Type B pancreatic cell (in vitro differentiated cells): ENCODE measurements around the gene KCNIP3. TPM values are rescaled to one million over a fixed set of nuclear protein-coding genes. Genes with fewer than 3 reads are reported as not detected.

Experiments used
- DNase-seq: peaks from one replicate; pipeline ENCODE4 v3.0.0; 2021; ENCODE audit warnings: mixed read lengths; ENCODE audit not compliant: unreplicated experiment; ENCODE audit errors: extremely low spot score
- H3K27ac Mint-ChIP-seq: 2 replicates; pipeline ENCODE4 v1.8.0; 2021; ENCODE audit warnings: mild to moderate bottlenecking, mixed read lengths
- H3K27me3 Mint-ChIP-seq: 2 replicates; pipeline ENCODE4 v1.8.0; 2021; ENCODE audit warnings: mixed read lengths
- H3K36me3 Mint-ChIP-seq: 2 replicates; pipeline ENCODE4 v1.8.0; 2021; ENCODE audit warnings: mixed read lengths
- H3K4me1 Mint-ChIP-seq: one replicate; pipeline ENCODE4 v1.8.0; 2021; ENCODE audit warnings: mixed read lengths; ENCODE audit not compliant: unreplicated experiment
- H3K4me3 Mint-ChIP-seq: 2 replicates; pipeline ENCODE4 v1.8.0; 2021; ENCODE audit warnings: mild to moderate bottlenecking, mixed read lengths
- H3K9me3 Mint-ChIP-seq: 2 replicates; pipeline ENCODE4 v1.8.0; 2021; ENCODE audit warnings: mixed read lengths
- total RNA-seq: library from RNA; stranded (reverse); gene quantifications from 2 replicates; pipeline ENCODE4 v1.2.1, GENCODE V29; 2021; ENCODE audit warnings: low replicate concordance
- TF ChIP-seq, protein P1 (sequence below): fragments of 200-600 bp; sonication (generic); conservative IDR thresholded peaks from 2 replicates; pipeline ENCODE4 v1.5.0; 2021; ENCODE audit warnings: antibody characterized with exemption, mild to moderate bottlenecking

Gene KCNIP3
- total RNA-seq, 1 donor from 2014 or later, result 5.3 TPM

DNA sequence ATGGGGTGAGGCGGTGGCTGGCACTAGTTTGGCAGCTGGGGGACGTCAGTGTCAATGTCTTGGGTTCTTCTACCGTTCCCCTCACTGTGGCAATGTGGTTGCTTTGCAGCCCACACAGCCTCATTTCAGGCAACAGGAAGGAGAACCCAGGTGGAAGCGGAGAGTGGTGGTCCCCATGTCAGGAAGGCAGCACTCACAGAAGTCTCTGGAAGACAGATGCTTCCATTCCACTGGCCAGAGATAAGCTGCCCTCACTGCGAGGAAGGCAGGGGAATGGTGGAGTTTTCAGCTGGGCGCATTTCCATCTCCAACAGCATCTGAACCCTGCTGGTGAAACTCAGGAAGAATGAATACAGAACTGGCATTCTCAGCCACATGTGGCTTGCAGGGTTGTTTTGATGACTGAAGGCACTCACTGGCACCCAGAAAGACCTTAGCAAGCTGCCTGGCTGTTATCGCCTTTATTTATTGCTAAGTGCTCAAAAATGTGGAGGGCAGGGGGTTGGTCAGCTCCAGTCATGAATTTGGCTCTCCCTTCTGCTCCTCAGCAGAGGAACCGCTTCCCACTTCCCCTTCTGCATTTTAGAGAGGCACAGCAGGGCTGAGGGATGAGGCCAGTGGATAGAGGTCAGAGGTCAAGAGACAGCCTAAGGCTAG, 19.4 kb downstream of the KCNIP3 start:
- Mint-ChIP-seq H3K4me3 (peak overlapping the region; percentile 47), H3K27ac (no peak overlapping the region), H3K4me1 (peaks cover 23% of the 10 kb centered on the region), H3K9me3 (no peaks in the 10 kb centered on the region), H3K36me3 (no peaks in the 10 kb centered on the region), H3K27me3 (peaks cover 5% of the 10 kb centered on the region)
- DNase-seq, result no peak
- TF ChIP-seq, protein P1, sequence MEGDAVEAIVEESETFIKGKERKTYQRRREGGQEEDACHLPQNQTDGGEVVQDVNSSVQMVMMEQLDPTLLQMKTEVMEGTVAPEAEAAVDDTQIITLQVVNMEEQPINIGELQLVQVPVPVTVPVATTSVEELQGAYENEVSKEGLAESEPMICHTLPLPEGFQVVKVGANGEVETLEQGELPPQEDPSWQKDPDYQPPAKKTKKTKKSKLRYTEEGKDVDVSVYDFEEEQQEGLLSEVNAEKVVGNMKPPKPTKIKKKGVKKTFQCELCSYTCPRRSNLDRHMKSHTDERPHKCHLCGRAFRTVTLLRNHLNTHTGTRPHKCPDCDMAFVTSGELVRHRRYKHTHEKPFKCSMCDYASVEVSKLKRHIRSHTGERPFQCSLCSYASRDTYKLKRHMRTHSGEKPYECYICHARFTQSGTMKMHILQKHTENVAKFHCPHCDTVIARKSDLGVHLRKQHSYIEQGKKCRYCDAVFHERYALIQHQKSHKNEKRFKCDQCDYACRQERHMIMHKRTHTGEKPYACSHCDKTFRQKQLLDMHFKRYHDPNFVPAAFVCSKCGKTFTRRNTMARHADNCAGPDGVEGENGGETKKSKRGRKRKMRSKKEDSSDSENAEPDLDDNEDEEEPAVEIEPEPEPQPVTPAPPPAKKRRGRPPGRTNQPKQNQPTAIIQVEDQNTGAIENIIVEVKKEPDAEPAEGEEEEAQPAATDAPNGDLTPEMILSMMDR, result no peak

GRCh38 chr2:95317123-95317500, 20.0 kb downstream of the KCNIP3 start:
- TF ChIP-seq, protein P1, result no peak
- peaks cover 24% of the 10 kb centered on the region for H3K4me1 Mint-ChIP-seq
- no peak overlapping the region for H3K27ac Mint-ChIP-seq
- no peaks in the 10 kb centered on the region for H3K9me3 Mint-ChIP-seq
- H3K36me3 Mint-ChIP-seq, result no peaks in the 10 kb centered on the region
- no peak for DNase-seq
- peaks cover 5% of the 10 kb centered on the region for H3K27me3 Mint-ChIP-seq
- H3K4me3 Mint-ChIP-seq, result no peak overlapping the region

- no peak overlapping the region for H3K4me3 Mint-ChIP-seq
- H3K27me3 Mint-ChIP-seq, result peaks cover 5% of the 10 kb centered on the region
- no peak overlapping the region for H3K27ac Mint-ChIP-seq
- H3K9me3 Mint-ChIP-seq, result no peaks in the 10 kb centered on the region
- H3K36me3 Mint-ChIP-seq, result no peaks in the 10 kb centered on the region
- TF ChIP-seq, protein P1, result no peak
- peaks cover 24% of the 10 kb centered on the region for H3K4me1 Mint-ChIP-seq
- no peak for DNase-seq
Observed at GRCh38 chr2:95317665-95318425, 20.7 kb downstream of the KCNIP3 start.

- H3K27ac Mint-ChIP-seq, result no peak overlapping the region
- peaks cover 5% of the 10 kb centered on the region for H3K27me3 Mint-ChIP-seq
- H3K9me3 Mint-ChIP-seq, result no peaks in the 10 kb centered on the region
- no peak overlapping the region for H3K4me3 Mint-ChIP-seq
- H3K36me3 Mint-ChIP-seq, result no peaks in the 10 kb centered on the region
- peaks cover 24% of the 10 kb centered on the region for H3K4me1 Mint-ChIP-seq
- TF ChIP-seq, protein P1, result no peak
- no peak for DNase-seq
Observed at GRCh38 chr2:95318431-95319220, 21.5 kb downstream of the KCNIP3 start.

DNA sequence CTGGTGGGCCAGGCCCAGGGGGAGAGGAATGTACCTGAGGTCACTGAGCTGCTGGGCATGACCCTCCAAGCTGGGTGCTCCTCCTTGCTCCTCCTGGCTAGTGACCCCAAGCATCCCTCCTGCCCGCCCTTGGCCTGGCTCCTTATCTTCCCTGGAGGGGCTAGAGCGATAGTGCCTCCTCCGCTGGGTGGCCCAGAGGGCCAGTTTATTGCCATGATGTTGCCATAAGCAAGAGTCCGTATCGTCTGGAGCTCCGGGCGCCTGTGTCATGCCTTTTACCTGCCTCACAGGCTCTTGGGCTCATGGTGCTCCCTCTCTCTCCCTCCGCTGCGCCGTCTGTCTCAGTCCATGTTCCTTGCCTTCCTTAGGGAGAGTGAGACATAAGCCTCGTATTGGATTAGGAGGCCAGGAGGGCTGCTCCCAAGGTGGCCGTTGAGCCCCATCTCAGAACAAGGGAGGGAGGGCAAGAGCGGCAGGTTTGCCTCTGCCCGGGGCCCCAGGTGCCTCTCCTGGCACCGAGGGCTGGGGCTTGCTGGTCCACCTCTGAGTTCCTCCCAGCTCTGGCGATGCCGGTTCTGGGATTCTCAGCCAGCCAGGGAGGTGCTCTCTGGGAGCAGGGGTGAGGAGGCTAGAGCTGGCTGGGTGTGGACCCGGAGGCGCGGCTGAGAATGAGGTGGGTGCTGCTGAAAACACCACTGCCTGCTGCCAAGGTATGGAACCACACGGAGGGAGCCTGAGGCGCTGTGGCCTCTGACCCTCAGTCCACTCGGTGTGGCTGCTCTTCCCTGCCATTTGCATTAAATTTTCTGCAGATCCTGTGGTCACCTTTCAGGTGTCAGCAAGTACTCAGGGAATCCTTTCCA, 22.6 kb downstream of the KCNIP3 start:
- DNase-seq, result no peak

More for the DNA sequence above, 22.6 kb downstream of the KCNIP3 start:
- H3K27ac Mint-ChIP-seq, result no peak overlapping the region
- H3K27me3 Mint-ChIP-seq, result peaks cover 5% of the 10 kb centered on the region
- H3K9me3 Mint-ChIP-seq, result no peaks in the 10 kb centered on the region
- TF ChIP-seq, protein P1, result no peak
- H3K36me3 Mint-ChIP-seq, result no peaks in the 10 kb centered on the region
- H3K4me1 Mint-ChIP-seq, result peaks cover 24% of the 10 kb centered on the region
- H3K4me3 Mint-ChIP-seq, result no peak overlapping the region
